Measurements from ENCODE around the gene STN1.

The STN1 gene

GRCh38 chr10:103928784-103929183 is 10.8 kb upstream of the STN1 start:
- no peak for DNase-seq

GRCh38 chr10:103926722-103927319 is 8.8 kb upstream of the STN1 start:
- DNase-seq: peak; percentile 28

- DNase-seq: no peak
Observed at GRCh38 chr10:103925591-103925990, 7.6 kb upstream of the STN1 start.

GRCh38 chr10:103923502-103923901 is 5.5 kb upstream of the STN1 start:
- DNase-seq: no peak

GRCh38 chr10:103922659-103923058 is 4.7 kb upstream of the STN1 start:
- no peak for DNase-seq

GRCh38 chr10:103921750-103922195 is 3.8 kb upstream of the STN1 start:
- peak; percentile 92 for DNase-seq

- no peak for DNase-seq
Observed at GRCh38 chr10:103921248-103921647, 3.3 kb upstream of the STN1 start.

GRCh38 chr10:103919648-103920025 is 1.7 kb upstream of the STN1 start:
- no peak for DNase-seq

- no peak for DNase-seq
Observed at GRCh38 chr10:103917302-103918052, 507 bp downstream of the STN1 start.

GRCh38 chr10:103916876-103917275 is 1.1 kb downstream of the STN1 start:
- no peak for DNase-seq

- DNase-seq: no peak
Observed at GRCh38 chr10:103916254-103916653, 1.7 kb downstream of the STN1 start.

GRCh38 chr10:103915796-103916195 is 2.2 kb downstream of the STN1 start:
- peak; percentile 67 for DNase-seq

GRCh38 chr10:103912759-103913158 is 5.2 kb downstream of the STN1 start:
- no peak for DNase-seq

GRCh38 chr10:103911021-103911459 is 6.9 kb downstream of the STN1 start:
- peak; percentile 89 for DNase-seq

GRCh38 chr10:103910442-103911012 is 7.5 kb downstream of the STN1 start:
- DNase-seq: no peak

- DNase-seq: no peak
Observed at GRCh38 chr10:103905441-103905840, 12.5 kb downstream of the STN1 start.

GRCh38 chr10:103901299-103901698 is 16.7 kb downstream of the STN1 start:
- DNase-seq: peak; percentile 34

GRCh38 chr10:103899312-103899711 is 18.7 kb downstream of the STN1 start:
- no peak for DNase-seq

GRCh38 chr10:103897241-103897774 is 20.7 kb downstream of the STN1 start:
- no peak for DNase-seq

GRCh38 chr10:103896225-103896624 is 21.8 kb downstream of the STN1 start:
- DNase-seq: no peak

- DNase-seq: no peak
Observed at GRCh38 chr10:103895411-103896186, 22.4 kb downstream of the STN1 start.

- DNase-seq: no peak
Observed at GRCh38 chr10:103894441-103894864, 23.5 kb downstream of the STN1 start.

GRCh38 chr10:103893817-103894216 is 24.2 kb downstream of the STN1 start:
- DNase-seq: no peak

Measured in hematopoietic multipotent progenitor cell treated with erythropoietin and hydrocortisone succinate and interleukin-3 and kit ligand, for 4 days (in vitro differentiated cells).